Stimulated activated CD8-positive, alpha-beta memory T cell treated with anti-CD3 and anti-CD28 coated beads, Interleukin-4, amount 100 ng/mL, for 24 hours (primary cell): Measurements from ENCODE around the gene ADAMTS5.

Source experiments
- DNase-seq: peaks from one replicate; pipeline ENCODE4 v3.0.0-alpha.2; 2020; ENCODE audit warnings: low read depth

ADAMTS5 gene

GRCh38 chr21:26887251-26887650 lies 79.6 kb downstream of the ADAMTS5 start:
- no peak for DNase-seq

GRCh38 chr21:26884436-26884835 lies 82.5 kb downstream of the ADAMTS5 start:
- no peak for DNase-seq

GRCh38 chr21:26883768-26884167 lies 83.1 kb downstream of the ADAMTS5 start:
- no peak for DNase-seq

- no peak for DNase-seq
Observed at GRCh38 chr21:26881504-26882228, 85.2 kb downstream of the ADAMTS5 start.

- DNase-seq, result no peak
Observed at GRCh38 chr21:26877018-26877417, 89.9 kb downstream of the ADAMTS5 start.

- DNase-seq, result no peak
Observed at GRCh38 chr21:26874347-26874746, 92.5 kb downstream of the ADAMTS5 start.
